ENCODE measurements around the gene MAGEB6.

The MAGEB6 gene

GRCh38 chrX:26215869-26216268 is 23.6 kb downstream of the MAGEB6 start, which contains the start of gene MAGEB5:
MAGEB5 (plus strand) TSS chrX:26216169; CDS start chrX:26217302, 1,133 bp downstream.
- H2AK5ac ChIP-seq (ENCODE audit: low read length), result no peak within 1 kb of the TSS
- no peaks in the 10 kb centered on the region for H3K27me3 ChIP-seq (ENCODE audit: insufficient read depth, low read length, poor library complexity)
- H3K23ac ChIP-seq (ENCODE audit: low read length), result no peak within 1 kb of the TSS
- no peak within 1 kb of the TSS for H3K9ac ChIP-seq (ENCODE audit: low read length)
- no peak within 1 kb of the TSS for H4K5ac ChIP-seq (ENCODE audit: low read length)
- no peaks in the 10 kb centered on the region for H3K79me2 ChIP-seq (ENCODE audit: control insufficient read depth, insufficient read depth, low read length)
- H3K27ac ChIP-seq (ENCODE audit: low read depth, low read length), result no peak within 1 kb of the TSS
- no peak within 1 kb of the TSS for H3K4me2 ChIP-seq (ENCODE audit: low read length)
- H2BK120ac ChIP-seq (ENCODE audit: low read depth, low read length), result no peak within 1 kb of the TSS
- no peak within 1 kb of the TSS for H3K56ac ChIP-seq (ENCODE audit: low read length)
- H3K4ac ChIP-seq (ENCODE audit: low read depth, low read length), result no peak within 1 kb of the TSS
- no peak within 1 kb of the TSS for H3K4me3 ChIP-seq (ENCODE audit: low read length)
- no peak within 1 kb of the TSS for H4K8ac ChIP-seq (ENCODE audit: low read depth, low read length)
- no peak within 1 kb of the TSS for H3K18ac ChIP-seq (ENCODE audit: low read length)
- no peaks in the 10 kb centered on the region for H3K4me1 ChIP-seq (ENCODE audit: control insufficient read depth, low read depth, low read length)
- no peak within 1 kb of the TSS for H2BK5ac ChIP-seq (ENCODE audit: low read length)
- no peaks in the 10 kb centered on the region for H3K36me3 ChIP-seq (ENCODE audit: control insufficient read depth, insufficient read depth, low read length)
- H3K79me1 ChIP-seq (ENCODE audit: low read length), result no peaks in the 10 kb centered on the region
- no peak within 1 kb of the TSS for H2BK15ac ChIP-seq (replicated peaks; ENCODE audit: low read depth)
- no CpG with 5 or more reads among the region's 5 CpGs for WGBS (ENCODE audit: extremely low coverage, insufficient coverage, low lambda C conversion rate)
- DNase-seq, result no peak

DNA sequence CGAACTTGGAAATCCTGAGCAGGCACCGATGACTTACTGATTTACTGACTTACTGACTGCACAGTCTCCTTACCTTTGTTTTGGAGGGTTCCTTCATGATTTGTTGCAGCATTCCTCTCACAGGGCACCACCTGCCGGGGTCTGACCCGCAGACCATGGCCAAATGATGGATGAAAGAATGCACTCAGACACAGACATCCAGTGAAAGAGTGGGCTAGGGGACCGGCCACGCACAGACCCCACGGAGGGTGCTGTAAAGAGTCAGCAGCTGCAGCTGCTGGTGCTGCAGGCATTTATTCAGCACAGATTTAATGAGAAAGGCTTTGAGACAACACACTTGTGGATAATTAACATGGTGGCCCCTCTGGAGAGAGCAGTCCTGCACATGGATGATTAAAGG is 27.1 kb downstream of the MAGEB6 start:
- H3K79me2 ChIP-seq (ENCODE audit: control insufficient read depth, insufficient read depth, low read length), result no peaks in the 10 kb centered on the region
- no peak overlapping the region for H3K27ac ChIP-seq (ENCODE audit: low read depth, low read length)
- no peak overlapping the region for H2AK5ac ChIP-seq (ENCODE audit: low read length)
- H3K4ac ChIP-seq (ENCODE audit: low read depth, low read length), result no peak overlapping the region
- H2BK120ac ChIP-seq (ENCODE audit: low read depth, low read length), result no peak overlapping the region
- no peaks in the 10 kb centered on the region for H3K36me3 ChIP-seq (ENCODE audit: control insufficient read depth, insufficient read depth, low read length)
- no CpG with 5 or more reads among the region's 7 CpGs for WGBS (ENCODE audit: extremely low coverage, insufficient coverage, low lambda C conversion rate)
- H4K5ac ChIP-seq (ENCODE audit: low read length), result no peak overlapping the region
- H3K4me1 ChIP-seq (ENCODE audit: control insufficient read depth, low read depth, low read length), result no peaks in the 10 kb centered on the region
- H3K27me3 ChIP-seq (ENCODE audit: insufficient read depth, low read length, poor library complexity), result no peaks in the 10 kb centered on the region
- H3K56ac ChIP-seq (ENCODE audit: low read length), result no peak overlapping the region
- H2BK15ac ChIP-seq (replicated peaks; ENCODE audit: low read depth), result no peak overlapping the region
- H2BK5ac ChIP-seq (ENCODE audit: low read length), result no peak overlapping the region
- DNase-seq, result peak; percentile 3
- no peak overlapping the region for H3K18ac ChIP-seq (ENCODE audit: low read length)
- H3K23ac ChIP-seq (ENCODE audit: low read length), result no peak overlapping the region
- H3K9ac ChIP-seq (ENCODE audit: low read length), result no peak overlapping the region
- no peaks in the 10 kb centered on the region for H3K79me1 ChIP-seq (ENCODE audit: low read length)
- no peak overlapping the region for H3K4me3 ChIP-seq (ENCODE audit: low read length)
- no peak overlapping the region for H4K8ac ChIP-seq (ENCODE audit: low read depth, low read length)
- H3K4me2 ChIP-seq (ENCODE audit: low read length), result no peak overlapping the region

- Histone ChIP-seq H3K18ac (ENCODE audit: low read length) (no peak overlapping the region), H3K56ac (ENCODE audit: low read length) (no peak overlapping the region), H3K4me1 (ENCODE audit: control insufficient read depth, low read depth, low read length) (no peaks in the 10 kb centered on the region), H2AK5ac (ENCODE audit: low read length) (no peak overlapping the region), H3K9ac (ENCODE audit: low read length) (no peak overlapping the region), H3K4ac (ENCODE audit: low read depth, low read length) (no peak overlapping the region), H2BK120ac (ENCODE audit: low read depth, low read length) (no peak overlapping the region), H3K79me2 (ENCODE audit: control insufficient read depth, insufficient read depth, low read length) (no peaks in the 10 kb centered on the region), H3K23ac (ENCODE audit: low read length) (no peak overlapping the region), H3K36me3 (ENCODE audit: control insufficient read depth, insufficient read depth, low read length) (no peaks in the 10 kb centered on the region), H3K4me3 (ENCODE audit: low read length) (no peak overlapping the region), H2BK15ac (replicated peaks; ENCODE audit: low read depth) (no peak overlapping the region), H3K79me1 (ENCODE audit: low read length) (no peaks in the 10 kb centered on the region), H3K27me3 (ENCODE audit: insufficient read depth, low read length, poor library complexity) (no peaks in the 10 kb centered on the region), H4K8ac (ENCODE audit: low read depth, low read length) (no peak overlapping the region), H3K27ac (ENCODE audit: low read depth, low read length) (no peak overlapping the region), H2BK5ac (ENCODE audit: low read length) (no peak overlapping the region), H4K5ac (ENCODE audit: low read length) (no peak overlapping the region), H3K4me2 (ENCODE audit: low read length) (no peak overlapping the region)
- WGBS (ENCODE audit: extremely low coverage, insufficient coverage, low lambda C conversion rate), result no CpG with 5 or more reads among the region's 1 CpG
- no peak for DNase-seq
These were observed 41.9 kb downstream of the MAGEB6 start for GRCh38 chrX:26234177-26234576.
